ENCODE data around the gene LRRC18. TPM values are rescaled to one million over a fixed set of nuclear protein-coding genes. Genes with fewer than 3 reads are reported as not detected.

Gene LRRC18
- total RNA-seq, 1 donor from 2014 or later = not detected

GRCh38 chr10:48940958-48941357, 1.3 kb upstream of the LRRC18 start:
- Mint-ChIP-seq H3K36me3 (ENCODE audit: low read depth) (no peaks in the 10 kb centered on the region), H3K27ac (no peak overlapping the region), H3K4me3 (ENCODE audit: low read depth) (no peak overlapping the region), H3K4me1 (ENCODE audit: low read depth) (no peaks in the 10 kb centered on the region), H3K9me3 (no peaks in the 10 kb centered on the region), H3K27me3 (ENCODE audit: low read depth) (no peaks in the 10 kb centered on the region)
- DNase-seq (ENCODE audit: low spot score) = no peak
- intact Hi-C loops (cut with micrococcal nuclease) = no loop called here

GRCh38 chr10:48940372-48940771, 732 bp upstream of the LRRC18 start:
- Mint-ChIP-seq H3K4me1 (ENCODE audit: low read depth) (no peaks in the 10 kb centered on the region), H3K9me3 (no peaks in the 10 kb centered on the region), H3K27ac (no peak overlapping the region), H3K36me3 (ENCODE audit: low read depth) (no peaks in the 10 kb centered on the region), H3K27me3 (ENCODE audit: low read depth) (no peaks in the 10 kb centered on the region), H3K4me3 (ENCODE audit: low read depth) (no peak overlapping the region)
- DNase-seq (ENCODE audit: low spot score) = no peak
- intact Hi-C loops (cut with micrococcal nuclease) = no loop called here

GRCh38 chr10:48938990-48939536, 577 bp downstream of the LRRC18 start:
- no peaks in the 10 kb centered on the region for H3K36me3 Mint-ChIP-seq (ENCODE audit: low read depth)
- no peaks in the 10 kb centered on the region for H3K27me3 Mint-ChIP-seq (ENCODE audit: low read depth)
- no peak overlapping the region for H3K4me3 Mint-ChIP-seq (ENCODE audit: low read depth)
- no peaks in the 10 kb centered on the region for H3K9me3 Mint-ChIP-seq
- H3K27ac Mint-ChIP-seq = no peak overlapping the region
- intact Hi-C loops (cut with micrococcal nuclease) = no loop called here
- no peaks in the 10 kb centered on the region for H3K4me1 Mint-ChIP-seq (ENCODE audit: low read depth)
- no peak for DNase-seq (ENCODE audit: low spot score)

GRCh38 chr10:48938281-48938680, 1.4 kb downstream of the LRRC18 start:
- Mint-ChIP-seq H3K4me1 (ENCODE audit: low read depth) (no peaks in the 10 kb centered on the region), H3K27me3 (ENCODE audit: low read depth) (no peaks in the 10 kb centered on the region), H3K27ac (no peak overlapping the region), H3K36me3 (ENCODE audit: low read depth) (no peaks in the 10 kb centered on the region), H3K4me3 (ENCODE audit: low read depth) (no peak overlapping the region), H3K9me3 (no peaks in the 10 kb centered on the region)
- intact Hi-C loops (cut with micrococcal nuclease) = no loop called here
- DNase-seq (ENCODE audit: low spot score) = no peak

- Mint-ChIP-seq H3K9me3 (no peaks in the 10 kb centered on the region), H3K4me1 (ENCODE audit: low read depth) (no peaks in the 10 kb centered on the region), H3K36me3 (ENCODE audit: low read depth) (no peaks in the 10 kb centered on the region), H3K4me3 (ENCODE audit: low read depth) (no peak overlapping the region), H3K27ac (no peak overlapping the region), H3K27me3 (ENCODE audit: low read depth) (no peaks in the 10 kb centered on the region)
- intact Hi-C loops (cut with micrococcal nuclease) = no loop called here
- DNase-seq (ENCODE audit: low spot score) = no peak
Measured at GRCh38 chr10:48937796-48938195, 1.8 kb downstream of the LRRC18 start.

GRCh38 chr10:48935577-48935976, 4.1 kb downstream of the LRRC18 start:
- Mint-ChIP-seq H3K27me3 (ENCODE audit: low read depth) (no peaks in the 10 kb centered on the region), H3K4me3 (ENCODE audit: low read depth) (no peak overlapping the region), H3K36me3 (ENCODE audit: low read depth) (no peaks in the 10 kb centered on the region), H3K27ac (no peak overlapping the region), H3K9me3 (no peaks in the 10 kb centered on the region), H3K4me1 (ENCODE audit: low read depth) (no peaks in the 10 kb centered on the region)
- intact Hi-C loops (cut with micrococcal nuclease) = no loop called here
- no peak for DNase-seq (ENCODE audit: low spot score)

GRCh38 chr10:48934672-48935501, 4.8 kb downstream of the LRRC18 start:
- no peaks in the 10 kb centered on the region for H3K27me3 Mint-ChIP-seq (ENCODE audit: low read depth)
- H3K36me3 Mint-ChIP-seq (ENCODE audit: low read depth) = no peaks in the 10 kb centered on the region
- H3K4me3 Mint-ChIP-seq (ENCODE audit: low read depth) = no peak overlapping the region
- intact Hi-C loops (cut with micrococcal nuclease) = no loop called here
- H3K9me3 Mint-ChIP-seq = no peaks in the 10 kb centered on the region
- no peak for DNase-seq (ENCODE audit: low spot score)
- H3K27ac Mint-ChIP-seq = no peak overlapping the region
- no peaks in the 10 kb centered on the region for H3K4me1 Mint-ChIP-seq (ENCODE audit: low read depth)

- Mint-ChIP-seq H3K27me3 (ENCODE audit: low read depth) (no peaks in the 10 kb centered on the region), H3K27ac (no peak overlapping the region), H3K36me3 (ENCODE audit: low read depth) (no peaks in the 10 kb centered on the region), H3K4me1 (ENCODE audit: low read depth) (no peaks in the 10 kb centered on the region), H3K9me3 (no peaks in the 10 kb centered on the region), H3K4me3 (ENCODE audit: low read depth) (no peak overlapping the region)
- DNase-seq (ENCODE audit: low spot score) = no peak
- intact Hi-C loops (cut with micrococcal nuclease) = no loop called here
Measured at GRCh38 chr10:48932831-48933664, 6.6 kb downstream of the LRRC18 start.

- no peaks in the 10 kb centered on the region for H3K36me3 Mint-ChIP-seq (ENCODE audit: low read depth)
- H3K27ac Mint-ChIP-seq = no peak overlapping the region
- no peaks in the 10 kb centered on the region for H3K27me3 Mint-ChIP-seq (ENCODE audit: low read depth)
- H3K9me3 Mint-ChIP-seq = no peaks in the 10 kb centered on the region
- H3K4me3 Mint-ChIP-seq (ENCODE audit: low read depth) = no peak overlapping the region
- DNase-seq (ENCODE audit: low spot score) = no peak
- H3K4me1 Mint-ChIP-seq (ENCODE audit: low read depth) = no peaks in the 10 kb centered on the region
- intact Hi-C loops (cut with micrococcal nuclease) = no loop called here
Measured at GRCh38 chr10:48931188-48931587, 8.5 kb downstream of the LRRC18 start.

- H3K27me3 Mint-ChIP-seq (ENCODE audit: low read depth) = no peaks in the 10 kb centered on the region
- DNase-seq (ENCODE audit: low spot score) = no peak
- H3K4me1 Mint-ChIP-seq (ENCODE audit: low read depth) = no peaks in the 10 kb centered on the region
- no peaks in the 10 kb centered on the region for H3K36me3 Mint-ChIP-seq (ENCODE audit: low read depth)
- no peaks in the 10 kb centered on the region for H3K9me3 Mint-ChIP-seq
- no peak overlapping the region for H3K4me3 Mint-ChIP-seq (ENCODE audit: low read depth)
- intact Hi-C loops (cut with micrococcal nuclease) = no loop called here
- H3K27ac Mint-ChIP-seq = no peak overlapping the region
Measured at GRCh38 chr10:48929413-48929990, 10.1 kb downstream of the LRRC18 start.

- Mint-ChIP-seq H3K36me3 (ENCODE audit: low read depth) (no peaks in the 10 kb centered on the region), H3K27me3 (ENCODE audit: low read depth) (no peaks in the 10 kb centered on the region), H3K4me1 (ENCODE audit: low read depth) (no peaks in the 10 kb centered on the region), H3K27ac (no peak overlapping the region), H3K4me3 (ENCODE audit: low read depth) (no peak overlapping the region), H3K9me3 (no peaks in the 10 kb centered on the region)
- no peak for DNase-seq (ENCODE audit: low spot score)
- intact Hi-C loops (cut with micrococcal nuclease) = no loop called here
Measured at GRCh38 chr10:48926764-48927540, 12.7 kb downstream of the LRRC18 start.

GRCh38 chr10:48926255-48926654, 13.4 kb downstream of the LRRC18 start:
- Mint-ChIP-seq H3K9me3 (no peaks in the 10 kb centered on the region), H3K27me3 (ENCODE audit: low read depth) (no peaks in the 10 kb centered on the region)
- no peak for DNase-seq (ENCODE audit: low spot score)

More at GRCh38 chr10:48926255-48926654, 13.4 kb downstream of the LRRC18 start:
- Mint-ChIP-seq H3K27ac (no peak overlapping the region), H3K4me3 (ENCODE audit: low read depth) (no peak overlapping the region), H3K4me1 (ENCODE audit: low read depth) (no peaks in the 10 kb centered on the region), H3K36me3 (ENCODE audit: low read depth) (no peaks in the 10 kb centered on the region)
- intact Hi-C loops (cut with micrococcal nuclease) = no loop called here
